Measurements from ENCODE around the gene SIM2. TPM values are rescaled to one million over a fixed set of nuclear protein-coding genes. Genes with fewer than 3 reads are reported as not detected.

SIM2 gene
- total and polyA plus RNA-seq, 2 donors (not counting 1 experiment from before 2014, with no cell fraction given) = 0.22 TPM; not detected in 1

GRCh38 chr21:36784947-36785346 is 86.0 kb downstream of the SIM2 start:
- TF ChIP-seq EZH2 (IDR thresholded peaks at IDR 0.05; ENCODE audit: low read length, missing control alignments) (no peak), CTCF (conservative IDR thresholded peaks at IDR 0.05 in 1 of 2, IDR thresholded peaks at IDR 0.05 in 1 of 2; ENCODE audit: low read depth in 1 of 2, low read length in 2 of 2) (no peak)
- H3K27me3 ChIP-seq (ENCODE audit: control insufficient read depth, insufficient read depth, low read length) = no peaks in the 10 kb centered on the region

GRCh38 chr21:36785615-36786014 is 86.7 kb downstream of the SIM2 start:
- H3K27me3 ChIP-seq (ENCODE audit: control insufficient read depth, insufficient read depth, low read length) = no peaks in the 10 kb centered on the region
- no peak overlapping the region for H3K4me2 ChIP-seq (ENCODE audit: extremely low read depth, insufficient read depth, low read length)
- no peaks in the 10 kb centered on the region for H4K20me1 ChIP-seq (ENCODE audit: control insufficient read depth, extremely low read depth, insufficient read depth, low read length)
- no peaks in the 10 kb centered on the region for H3K79me2 ChIP-seq (ENCODE audit: control insufficient read depth, insufficient read depth, low read length)
- no peaks in the 10 kb centered on the region for H3K4me1 ChIP-seq (ENCODE audit: control insufficient read depth, extremely low read depth, insufficient read depth, low read length)
- no peaks in the 10 kb centered on the region for H3K9me3 ChIP-seq (ENCODE audit: control insufficient read depth, insufficient read depth, low read depth, low read length)
- no peaks in the 10 kb centered on the region for H3K36me3 ChIP-seq (ENCODE audit: control insufficient read depth, insufficient read depth, low read length)
- no peak overlapping the region for H2AFZ ChIP-seq (ENCODE audit: low read length)
- H3K27ac ChIP-seq (ENCODE audit: insufficient read depth, low read length) = no peak overlapping the region
- no peak for TF ChIP-seq EZH2 (IDR thresholded peaks at IDR 0.05; ENCODE audit: low read length, missing control alignments)
- TF ChIP-seq CTCF (conservative IDR thresholded peaks at IDR 0.05 in 1 of 2, IDR thresholded peaks at IDR 0.05 in 1 of 2; ENCODE audit: low read depth in 1 of 2, low read length in 2 of 2) = no peak
- no peak overlapping the region for H3K4me3 ChIP-seq (replicated peaks in 1 of 4; ENCODE audit: control extremely low read depth in 1 of 4, insufficient read depth in 1 of 4, low read depth in 3 of 4, low read length in 4 of 4)
- DNase-seq (ENCODE audit: low read depth in 2 of 2) = no peak
- H3K9ac ChIP-seq (ENCODE audit: insufficient read depth, low read length) = no peak overlapping the region

More at GRCh38 chr21:36784947-36785346, 86.0 kb downstream of the SIM2 start:
- no peak overlapping the region for H3K27ac ChIP-seq (ENCODE audit: insufficient read depth, low read length)
- DNase-seq (ENCODE audit: low read depth in 2 of 2) = no peak
- no peaks in the 10 kb centered on the region for H4K20me1 ChIP-seq (ENCODE audit: control insufficient read depth, extremely low read depth, insufficient read depth, low read length)
- H3K4me1 ChIP-seq (ENCODE audit: control insufficient read depth, extremely low read depth, insufficient read depth, low read length) = no peaks in the 10 kb centered on the region
- H3K36me3 ChIP-seq (ENCODE audit: control insufficient read depth, insufficient read depth, low read length) = no peaks in the 10 kb centered on the region
- no peak overlapping the region for H3K4me3 ChIP-seq (replicated peaks in 1 of 4; ENCODE audit: control extremely low read depth in 1 of 4, insufficient read depth in 1 of 4, low read depth in 3 of 4, low read length in 4 of 4)
- H3K9ac ChIP-seq (ENCODE audit: insufficient read depth, low read length) = no peak overlapping the region
- H3K9me3 ChIP-seq (ENCODE audit: control insufficient read depth, insufficient read depth, low read depth, low read length) = no peaks in the 10 kb centered on the region
- no peak overlapping the region for H3K4me2 ChIP-seq (ENCODE audit: extremely low read depth, insufficient read depth, low read length)
- no peak overlapping the region for H2AFZ ChIP-seq (ENCODE audit: low read length)
- no peaks in the 10 kb centered on the region for H3K79me2 ChIP-seq (ENCODE audit: control insufficient read depth, insufficient read depth, low read length)

DNA sequence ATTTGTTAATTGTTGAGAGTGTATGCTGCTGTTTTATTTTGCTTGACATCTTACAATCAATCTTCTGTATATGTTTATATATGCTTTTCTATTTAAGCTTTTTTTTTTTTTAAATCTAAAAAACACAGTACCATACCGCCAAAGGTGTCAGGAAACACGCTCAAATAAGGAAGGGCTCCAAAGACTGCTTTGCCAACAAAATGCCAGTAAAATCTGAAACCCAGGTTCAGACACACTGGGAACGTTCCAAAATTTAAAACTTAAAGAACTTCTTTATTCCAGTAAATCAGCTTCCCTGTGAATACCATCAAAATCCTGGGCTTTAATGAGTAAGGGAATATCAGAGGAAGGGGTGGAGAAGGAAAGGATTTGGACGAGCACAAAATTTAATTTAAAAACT is 87.3 kb downstream of the SIM2 start:
- no peak for DNase-seq (ENCODE audit: low read depth in 2 of 2)
- Histone ChIP-seq H3K27ac (ENCODE audit: insufficient read depth, low read length) (no peak overlapping the region), H3K9me3 (ENCODE audit: control insufficient read depth, insufficient read depth, low read depth, low read length) (no peaks in the 10 kb centered on the region), H3K27me3 (ENCODE audit: control insufficient read depth, insufficient read depth, low read length) (no peaks in the 10 kb centered on the region), H3K4me2 (ENCODE audit: extremely low read depth, insufficient read depth, low read length) (no peak overlapping the region), H3K4me1 (ENCODE audit: control insufficient read depth, extremely low read depth, insufficient read depth, low read length) (no peaks in the 10 kb centered on the region), H3K4me3 (replicated peaks in 1 of 4; ENCODE audit: control extremely low read depth in 1 of 4, insufficient read depth in 1 of 4, low read depth in 3 of 4, low read length in 4 of 4) (no peak overlapping the region), H2AFZ (ENCODE audit: low read length) (no peak overlapping the region), H3K9ac (ENCODE audit: insufficient read depth, low read length) (no peak overlapping the region), H3K36me3 (ENCODE audit: control insufficient read depth, insufficient read depth, low read length) (no peaks in the 10 kb centered on the region), H4K20me1 (ENCODE audit: control insufficient read depth, extremely low read depth, insufficient read depth, low read length) (no peaks in the 10 kb centered on the region), H3K79me2 (ENCODE audit: control insufficient read depth, insufficient read depth, low read length) (no peaks in the 10 kb centered on the region)
- TF ChIP-seq EZH2 (IDR thresholded peaks at IDR 0.05; ENCODE audit: low read length, missing control alignments) = no peak
- no peak for TF ChIP-seq CTCF (conservative IDR thresholded peaks at IDR 0.05 in 1 of 2, IDR thresholded peaks at IDR 0.05 in 1 of 2; ENCODE audit: low read depth in 1 of 2, low read length in 2 of 2)
